HG02943 (cell line): ENCODE results near the gene PDGFC.

Experiments used
- ATAC-seq: cut with Tn5 transposase; IDR thresholded peaks from one replicate; pipeline ENCODE4 v1.9.1; 2021; ENCODE audit warnings: mild to moderate bottlenecking, low read depth, moderate library complexity; ENCODE audit not compliant: unreplicated experiment

PDGFC gene

DNA sequence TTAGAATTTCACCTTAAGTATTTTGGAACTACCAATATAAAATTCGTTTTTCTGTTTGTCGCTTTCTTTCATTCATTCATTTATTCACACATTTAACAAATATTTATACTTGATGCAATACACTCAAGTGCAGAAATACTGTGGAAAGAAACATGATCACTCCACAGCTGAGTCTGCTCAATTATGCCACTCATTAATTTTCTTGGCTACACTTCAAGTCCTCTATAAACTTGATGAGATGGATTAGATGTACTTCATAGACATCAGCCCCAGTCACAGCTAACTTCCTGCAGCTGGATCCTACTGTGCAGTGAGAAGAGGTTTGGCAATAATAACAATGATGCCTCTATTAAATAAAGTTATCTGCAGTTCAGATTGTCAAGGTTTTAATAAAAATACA lies 208.1 kb downstream of the PDGFC start:
- no peak for ATAC-seq

DNA sequence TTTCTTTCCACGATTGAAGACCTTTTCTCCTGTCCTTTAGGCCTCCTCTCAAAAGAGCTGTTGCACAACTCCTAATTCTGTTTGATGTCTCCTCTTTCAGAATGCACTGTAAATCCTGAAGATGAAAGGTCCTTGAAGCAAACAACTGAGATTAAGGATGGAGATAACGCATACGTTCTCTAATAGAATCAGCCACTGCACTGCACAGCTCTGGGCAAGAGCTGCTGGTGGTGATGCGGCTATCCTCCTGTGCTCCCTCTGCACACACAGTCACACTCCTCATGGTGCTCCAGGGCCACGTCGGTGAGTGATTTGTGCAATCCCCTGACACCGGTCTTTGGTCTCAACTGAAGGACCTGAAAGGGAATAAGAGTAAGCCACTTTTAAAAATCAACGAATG lies 208.7 kb downstream of the PDGFC start:
- no peak for ATAC-seq

DNA sequence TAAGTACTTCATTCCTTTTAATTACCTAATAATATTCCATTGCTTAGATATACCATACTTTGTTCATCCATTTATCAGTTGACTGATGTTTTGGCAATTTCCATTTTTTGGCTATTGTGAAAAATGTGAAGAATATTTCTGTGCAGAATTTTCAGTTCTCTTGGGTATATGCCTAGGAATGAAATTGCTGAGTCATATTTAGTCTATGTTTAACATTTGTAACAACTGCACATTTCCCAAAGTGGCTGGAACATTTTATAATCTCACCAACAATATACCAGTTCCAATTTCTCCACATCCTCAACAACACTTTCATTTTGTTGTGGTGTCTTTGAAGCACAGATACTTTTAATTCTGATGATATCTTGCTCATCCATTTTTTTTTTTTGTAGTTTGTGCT lies 215.5 kb downstream of the PDGFC start:
- no peak for ATAC-seq

DNA sequence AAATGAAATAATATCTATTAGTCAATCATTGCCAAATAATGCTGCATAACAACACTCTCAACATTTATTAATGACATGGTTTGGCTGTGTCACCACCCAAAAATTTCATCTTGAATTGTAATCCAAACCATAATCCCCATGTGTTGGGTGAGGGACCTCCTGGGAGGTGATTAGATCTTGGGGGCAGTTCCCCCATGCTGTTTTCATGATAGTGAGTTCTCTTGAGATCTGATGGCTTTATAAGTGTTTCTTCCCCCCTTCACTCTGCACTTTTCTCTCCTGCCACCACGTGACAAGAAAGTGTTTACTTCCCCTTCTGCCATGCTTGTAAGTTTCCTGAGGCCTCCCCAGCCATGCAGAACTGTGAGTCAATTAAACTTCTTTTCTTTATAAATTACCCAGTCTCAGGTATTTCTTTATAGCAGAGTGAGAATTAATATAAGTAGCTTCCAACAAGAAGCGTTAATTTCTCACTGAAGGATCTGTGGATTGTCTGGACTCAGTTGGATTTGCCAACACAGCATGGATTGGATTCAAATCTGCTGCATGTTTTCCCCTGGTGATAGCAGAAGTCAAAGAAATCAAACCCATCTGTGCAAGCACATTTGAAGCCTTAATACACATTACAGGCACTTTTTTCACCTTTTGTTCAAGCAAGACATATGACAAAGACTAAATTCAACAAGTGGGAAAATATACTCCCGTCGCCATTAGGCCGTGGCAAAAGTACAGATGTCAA lies 216.6 kb downstream of the PDGFC start:
- no peak for ATAC-seq

DNA sequence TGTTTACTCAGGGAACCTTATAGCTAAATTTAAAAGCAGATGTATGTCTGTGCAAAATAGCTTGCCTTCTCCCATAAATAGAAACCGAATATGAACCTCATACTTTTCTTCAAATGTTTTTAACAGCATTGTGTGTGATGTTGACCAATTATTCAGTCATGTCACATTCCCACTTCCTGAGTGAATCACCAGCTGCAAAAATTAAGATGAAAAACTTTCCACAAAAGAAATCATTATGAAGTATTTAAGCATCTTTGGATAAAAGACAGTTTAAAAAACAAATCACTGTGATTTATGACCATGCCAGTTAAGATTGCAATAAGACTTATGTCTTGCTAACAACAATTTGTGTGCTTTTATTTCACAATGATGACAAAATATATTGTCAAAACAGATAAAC lies 220.1 kb downstream of the PDGFC start:
- ATAC-seq: no peak

DNA sequence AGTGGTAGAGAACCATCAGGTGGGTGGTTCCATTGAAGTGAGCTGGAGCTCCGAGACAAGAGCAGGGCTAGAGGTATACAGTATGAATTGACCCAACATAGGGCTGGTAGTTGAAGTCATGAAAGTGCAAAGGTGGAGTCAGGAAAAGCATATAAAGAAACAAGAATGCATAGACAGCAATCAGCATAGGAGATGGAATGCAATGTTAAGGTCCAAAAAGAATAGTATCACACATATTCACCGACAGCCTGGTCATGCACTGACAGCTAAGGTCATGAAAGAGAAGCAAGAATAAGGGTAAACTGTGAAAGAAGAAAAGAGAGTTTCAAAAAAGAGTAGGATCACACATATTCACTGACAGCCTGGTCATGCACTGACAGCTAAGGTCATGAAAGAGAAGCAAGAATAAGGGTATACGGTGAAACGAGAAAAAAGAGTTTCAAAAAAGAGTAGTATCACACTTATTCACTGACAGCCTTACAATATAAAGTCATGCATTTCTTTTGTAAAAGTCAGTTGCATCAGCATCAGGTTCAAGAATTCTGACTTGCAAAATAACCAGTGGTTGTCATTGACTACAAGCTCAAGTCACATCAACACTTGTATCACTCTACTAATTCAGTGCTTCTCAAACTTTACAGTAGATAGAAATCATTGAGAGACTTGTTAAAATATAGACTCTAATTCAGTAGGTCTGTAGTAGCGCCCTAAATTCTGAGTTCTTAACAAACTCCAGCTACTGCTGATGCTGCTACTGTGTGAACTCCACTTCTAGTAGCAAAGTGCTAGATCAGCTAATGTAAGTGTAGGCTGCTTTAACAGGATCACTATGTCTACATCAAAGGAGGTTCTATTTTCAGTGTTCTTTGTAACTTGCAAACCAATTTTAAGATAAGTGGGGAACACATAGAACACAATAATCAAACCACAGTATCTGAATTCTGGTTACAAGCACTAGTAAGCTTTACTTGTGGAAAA lies 221.9 kb downstream of the PDGFC start:
- no peak for ATAC-seq

DNA sequence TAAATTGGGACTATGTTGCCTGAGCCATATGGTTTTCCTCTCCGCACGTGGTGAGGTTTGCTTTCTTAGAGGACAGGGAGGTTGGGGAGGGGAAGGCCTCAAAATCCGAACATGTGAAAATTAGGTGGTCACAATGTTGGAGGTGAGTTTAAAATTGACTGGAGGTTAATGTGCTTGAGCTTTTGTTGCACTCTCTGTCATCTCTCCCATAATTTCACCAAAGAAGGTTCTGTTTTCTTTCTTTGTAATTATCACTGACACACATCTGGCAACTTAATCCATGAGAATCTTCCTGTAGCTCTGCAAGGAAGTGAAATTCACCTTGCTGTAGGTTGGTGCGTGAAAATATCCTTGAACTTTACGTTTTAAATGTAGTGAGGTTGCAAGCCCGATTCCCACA lies 225.5 kb downstream of the PDGFC start:
- ATAC-seq: no peak

DNA sequence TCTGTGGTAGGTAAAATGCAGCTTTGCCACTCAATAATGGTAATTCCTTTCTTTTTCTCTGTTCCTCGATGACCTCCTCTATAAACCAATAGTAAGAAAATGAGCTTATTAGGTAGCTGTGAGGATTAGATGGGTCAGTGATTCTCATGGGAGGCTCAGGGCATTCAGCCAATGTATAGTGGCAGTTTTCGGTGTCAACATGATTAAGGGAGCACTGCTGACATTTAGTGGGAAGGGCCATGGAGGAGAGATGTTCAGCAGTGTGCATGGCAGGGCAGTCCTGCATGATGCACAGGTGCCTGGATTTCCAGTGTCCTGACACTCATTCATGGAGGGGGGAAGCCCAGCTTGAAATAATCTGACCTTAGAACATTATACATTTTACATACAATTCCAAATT lies 232.8 kb downstream of the PDGFC start:
- no peak for ATAC-seq

DNA sequence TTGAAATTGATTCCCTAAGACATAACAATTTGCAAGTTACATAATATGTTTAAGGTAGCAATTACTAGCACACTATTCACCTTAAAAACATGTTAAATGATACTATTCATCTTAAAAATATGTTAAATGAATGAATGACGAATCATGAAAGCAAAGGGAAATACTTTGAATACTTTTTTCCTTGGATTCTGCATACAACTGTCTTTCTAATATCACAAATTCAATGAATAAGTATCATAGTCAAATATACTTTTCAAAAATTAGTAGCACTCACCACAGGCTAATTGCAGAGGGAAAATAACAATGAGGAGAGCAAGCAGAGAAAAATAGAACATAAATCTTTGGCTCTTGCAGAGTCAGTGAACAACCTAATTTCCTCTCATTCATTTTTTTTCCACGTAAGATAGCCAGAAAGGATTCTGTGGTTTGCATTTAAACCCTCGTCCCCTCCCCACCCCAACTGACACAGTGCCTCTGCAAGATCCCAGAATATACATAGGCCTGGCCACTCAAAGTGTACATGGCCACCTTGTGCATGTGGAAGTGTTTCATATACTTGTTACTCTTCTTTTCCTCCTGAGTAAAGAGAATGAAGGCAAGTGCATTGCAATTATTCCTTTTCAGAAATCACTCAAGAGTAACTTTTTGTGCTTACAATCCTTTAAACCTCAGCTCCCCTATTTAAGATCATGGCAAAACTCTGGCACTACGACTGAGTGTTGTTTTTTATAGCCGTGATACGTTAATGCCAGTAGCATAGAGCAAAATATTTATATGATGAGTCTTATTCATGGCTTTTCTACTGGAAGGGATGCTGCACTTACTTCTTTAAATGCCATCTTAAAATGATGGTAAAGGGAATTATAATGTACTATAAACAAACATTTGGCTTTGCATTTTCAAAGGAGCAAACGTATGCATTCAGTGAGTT lies 236.4 kb downstream of the PDGFC start:
- no peak for ATAC-seq

DNA sequence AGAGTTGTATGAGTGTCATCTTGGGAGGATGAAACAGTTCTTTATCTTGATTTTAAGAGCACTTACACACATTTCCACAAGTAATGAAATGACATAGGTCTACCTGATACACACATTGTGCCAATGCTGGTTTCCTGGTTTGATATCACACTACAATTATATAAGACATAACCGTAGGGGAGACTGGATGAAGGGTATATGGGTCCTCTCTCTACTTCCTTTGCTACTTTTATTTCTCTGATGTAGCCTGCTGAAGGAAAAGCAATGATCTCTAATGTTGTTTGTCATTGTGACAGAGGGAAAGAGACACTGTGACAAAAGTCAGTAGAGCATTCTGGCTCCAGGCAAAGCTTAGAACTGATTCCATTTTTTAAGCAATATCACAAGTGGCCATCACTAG lies 238.0 kb downstream of the PDGFC start:
- ATAC-seq: no peak

DNA sequence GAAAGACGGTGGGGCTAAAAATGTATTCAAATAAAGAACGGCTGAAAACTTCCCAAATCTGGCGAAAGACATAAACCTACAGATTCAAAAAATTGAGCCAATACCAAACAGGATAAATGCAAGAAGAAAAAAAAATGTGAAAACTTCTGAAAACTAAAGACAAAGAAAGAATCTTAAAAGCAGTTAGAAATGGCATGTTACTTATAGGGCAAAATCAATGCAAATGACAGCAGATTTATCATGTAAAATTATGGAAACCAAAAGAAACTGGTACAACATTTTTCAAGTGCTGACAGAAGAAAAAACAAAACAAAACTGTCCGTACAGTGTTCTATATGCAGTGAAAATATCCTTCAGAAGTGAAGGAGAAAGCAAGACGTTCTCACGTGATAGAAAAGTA lies 239.0 kb downstream of the PDGFC start:
- ATAC-seq: no peak

DNA sequence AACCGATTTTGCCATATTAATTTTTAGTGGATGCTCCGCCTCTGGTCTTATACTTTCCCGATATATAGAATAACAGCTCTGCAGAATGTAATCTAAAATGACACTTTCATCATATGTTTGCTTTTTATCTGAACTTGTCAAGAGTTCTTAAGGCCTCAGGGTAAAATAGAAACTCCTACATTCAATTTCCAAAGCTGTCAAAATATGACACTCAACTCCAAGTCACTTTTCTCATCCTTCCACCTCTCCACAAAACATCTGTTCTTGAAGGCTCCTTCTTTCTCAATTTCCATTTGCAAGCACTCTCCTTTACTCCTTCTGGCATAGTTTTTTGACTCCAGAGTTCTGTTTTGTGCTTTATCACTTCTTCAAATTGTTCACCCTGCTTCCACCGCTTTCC lies 242.2 kb downstream of the PDGFC start:
- ATAC-seq: no peak

DNA sequence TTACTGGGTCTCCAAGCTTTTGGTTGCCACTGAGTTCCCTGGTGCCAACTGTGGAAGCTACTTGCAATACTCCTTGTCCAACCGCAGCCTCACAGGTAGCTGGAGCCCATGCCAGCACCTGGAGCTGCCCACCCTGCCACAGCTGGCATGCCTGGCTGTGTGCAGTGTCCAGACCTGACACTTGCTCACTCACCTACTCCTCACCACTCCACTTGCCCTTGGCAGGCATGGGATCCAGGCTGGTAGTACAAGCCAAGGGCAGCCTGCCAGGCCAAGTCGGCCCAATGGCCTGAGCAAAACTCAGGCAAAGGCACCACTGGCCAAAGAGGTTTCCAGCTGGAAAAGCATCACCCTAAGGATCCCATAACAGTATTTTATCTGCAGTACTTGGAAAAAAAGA lies 246.3 kb downstream of the PDGFC start:
- ATAC-seq: no peak

DNA sequence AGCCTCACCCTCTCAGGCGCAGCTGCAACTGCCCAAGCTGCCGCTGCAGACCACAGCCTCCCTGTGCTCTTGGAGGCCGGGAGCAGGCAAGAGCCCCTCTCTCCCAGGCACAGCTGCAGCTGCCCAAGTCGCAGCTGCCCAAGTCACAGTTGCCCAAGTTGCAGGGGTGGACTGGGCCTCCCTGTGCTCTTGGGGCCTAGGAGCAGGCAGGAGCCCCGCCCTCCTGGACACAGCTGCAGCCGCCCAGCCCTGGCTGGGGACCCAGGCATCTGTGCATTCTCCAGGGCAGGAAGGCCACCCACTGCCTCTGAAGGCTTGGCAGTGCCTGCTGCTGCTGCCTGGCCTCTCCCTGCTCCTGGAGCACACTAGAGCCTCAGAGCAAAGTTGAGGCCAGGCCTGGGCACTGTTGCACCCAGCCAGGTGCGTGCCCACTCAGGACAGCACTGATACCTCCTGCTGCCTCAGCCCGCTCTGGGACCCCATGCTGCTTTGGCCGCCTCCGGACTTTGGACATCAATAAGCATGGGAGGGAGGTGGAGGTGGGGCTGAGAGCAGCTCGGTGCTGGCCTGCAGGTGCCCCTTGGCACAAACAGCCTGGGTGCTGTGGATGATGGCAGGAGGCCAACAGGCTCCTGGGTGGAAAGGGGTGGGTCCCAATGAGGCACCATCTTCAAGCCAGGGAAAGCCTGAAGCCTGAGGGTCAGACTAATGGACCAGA lies 247.5 kb downstream of the PDGFC start:
- no peak for ATAC-seq

DNA sequence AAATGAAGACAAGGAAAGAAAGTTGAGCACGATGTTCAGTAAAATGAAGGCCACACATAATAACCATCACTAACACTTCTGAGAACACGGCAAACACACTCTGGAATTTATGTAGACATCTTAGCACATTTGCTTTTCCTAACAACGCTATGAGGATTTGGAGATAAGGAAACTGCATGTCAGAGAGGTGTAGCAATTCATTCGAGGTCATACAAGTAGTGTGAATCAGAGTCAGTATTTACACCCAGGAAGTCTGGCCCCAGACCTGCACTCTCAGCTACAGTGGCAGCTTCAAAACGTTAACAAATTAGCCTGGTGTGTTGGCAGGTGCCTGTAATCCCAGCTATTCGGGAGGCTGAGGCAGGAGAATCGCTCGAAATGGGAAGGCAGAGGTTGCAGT lies 253.4 kb downstream of the PDGFC start:
- no peak for ATAC-seq

DNA sequence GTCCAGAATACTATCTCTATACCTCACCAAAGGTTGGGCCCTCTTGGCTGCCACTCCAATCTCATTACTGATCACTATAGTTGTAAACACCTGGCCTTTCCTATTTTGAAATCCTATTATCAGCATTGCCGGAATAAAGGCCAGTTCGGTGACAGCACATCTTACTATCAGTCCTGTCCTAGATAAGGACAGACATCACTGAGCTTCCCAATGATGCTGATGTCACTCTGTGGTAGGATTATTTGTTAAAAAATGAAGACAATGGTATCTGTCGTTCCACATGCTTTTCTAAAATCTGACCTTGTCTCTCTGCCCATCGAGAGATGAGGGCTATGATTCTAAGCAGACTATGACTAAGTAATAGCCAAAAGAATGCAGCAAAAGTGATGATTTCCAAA lies 260.4 kb downstream of the PDGFC start:
- ATAC-seq: no peak
